GM18858 (cell line): ENCODE results near the gene GDF15.
"Not testable (repeated sequence)": the region's sequence is repeated elsewhere in the genome, so short reads cannot be mapped to it uniquely, and the experiment has no call there.

ENCODE experiments used
- ATAC-seq: cut with Tn5 transposase; IDR thresholded peaks from one replicate; pipeline ENCODE4 v1.9.1; 2021; ENCODE audit not compliant: unreplicated experiment

GDF15 gene

GRCh38 chr19:18390065-18390907, 4.3 kb downstream of the GDF15 start:
- ATAC-seq, result no peak

DNA sequence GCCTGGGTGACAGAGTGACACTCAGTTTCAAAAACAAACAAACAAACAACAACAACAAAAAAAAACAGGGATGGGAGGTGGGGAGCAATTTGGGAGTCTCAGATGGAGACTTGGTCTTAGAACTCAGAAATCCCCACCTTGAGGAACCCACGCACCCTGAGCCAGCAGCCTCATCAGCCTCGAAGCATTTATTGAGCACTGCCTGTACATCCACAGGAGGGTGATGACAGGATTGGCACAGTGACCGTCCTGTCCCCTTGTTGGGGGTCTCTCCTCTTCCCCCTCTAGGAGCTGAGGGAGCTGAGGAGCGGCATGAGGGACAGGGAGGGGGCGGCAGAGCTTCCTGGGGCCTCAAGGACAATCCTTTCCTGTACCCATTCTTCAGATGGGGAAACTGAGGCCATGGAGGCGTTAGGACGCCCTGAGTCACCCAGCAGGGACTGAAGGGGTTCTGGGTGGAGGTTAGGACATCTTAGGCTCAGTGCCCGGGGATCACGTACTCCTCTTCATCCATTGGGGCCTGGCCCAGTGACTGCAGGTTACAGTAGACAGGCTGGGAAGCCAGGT, 5.6 kb downstream of the GDF15 start:
- ATAC-seq, result no peak

- no peak for ATAC-seq
These were observed 6.5 kb downstream of the GDF15 start for GRCh38 chr19:18392417-18392816.

- no peak for ATAC-seq
These were observed 7.0 kb downstream of the GDF15 start for GRCh38 chr19:18392926-18393325.

GRCh38 chr19:18393836-18394235, 7.9 kb downstream of the GDF15 start:
- ATAC-seq, result no peak

DNA sequence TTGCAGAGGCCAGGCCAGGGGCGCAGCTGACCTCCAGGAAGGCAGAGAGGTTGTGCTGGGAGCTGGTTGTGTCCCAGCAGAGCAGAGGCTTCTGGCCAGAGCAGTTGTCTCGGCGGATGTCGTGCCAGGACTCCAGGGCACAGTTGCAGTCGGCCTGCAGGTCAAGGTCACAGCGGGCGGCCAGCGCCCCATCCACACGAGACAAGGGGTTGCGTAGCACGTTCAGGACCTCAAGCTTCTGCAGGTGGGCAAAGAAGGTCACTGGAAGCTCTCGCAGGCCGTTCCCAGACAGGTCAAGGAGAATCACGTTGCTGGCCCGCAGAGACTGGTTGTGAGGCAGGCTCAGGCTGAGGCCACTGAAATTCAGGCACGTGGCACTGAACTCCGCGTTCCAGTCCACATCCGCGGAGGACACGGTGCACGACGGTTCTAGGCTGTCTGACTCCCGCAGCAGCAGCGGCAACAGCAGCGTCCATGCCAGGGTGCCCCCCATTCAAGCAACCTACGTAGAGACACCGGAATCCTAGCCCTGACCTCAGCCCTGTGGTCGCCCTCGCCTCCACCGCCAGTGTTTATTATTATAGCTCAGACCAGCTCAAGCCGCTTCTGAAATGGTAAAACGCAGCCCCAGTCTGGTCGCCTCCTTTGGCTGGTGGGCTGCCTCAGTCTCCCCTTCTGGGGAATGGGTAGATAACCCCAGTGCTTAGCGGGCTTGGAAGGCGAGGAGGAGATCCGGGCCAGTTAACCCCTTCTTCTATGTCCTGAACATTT, 10.7 kb downstream of the GDF15 start:
- ATAC-seq, result no peak

- no peak for ATAC-seq
These were observed 11.6 kb downstream of the GDF15 start, which contains the start of gene LRRC25 for GRCh38 chr19:18397242-18398202. Gene LRRC25 (minus strand): TSS chr19:18397622. CDS start chr19:18396963, 659 bp downstream.

- no peak for ATAC-seq
These were observed 13.1 kb downstream of the GDF15 start for GRCh38 chr19:18399008-18399407.

GRCh38 chr19:18401580-18402112, 15.7 kb downstream of the GDF15 start:
- ATAC-seq, result no peak

DNA sequence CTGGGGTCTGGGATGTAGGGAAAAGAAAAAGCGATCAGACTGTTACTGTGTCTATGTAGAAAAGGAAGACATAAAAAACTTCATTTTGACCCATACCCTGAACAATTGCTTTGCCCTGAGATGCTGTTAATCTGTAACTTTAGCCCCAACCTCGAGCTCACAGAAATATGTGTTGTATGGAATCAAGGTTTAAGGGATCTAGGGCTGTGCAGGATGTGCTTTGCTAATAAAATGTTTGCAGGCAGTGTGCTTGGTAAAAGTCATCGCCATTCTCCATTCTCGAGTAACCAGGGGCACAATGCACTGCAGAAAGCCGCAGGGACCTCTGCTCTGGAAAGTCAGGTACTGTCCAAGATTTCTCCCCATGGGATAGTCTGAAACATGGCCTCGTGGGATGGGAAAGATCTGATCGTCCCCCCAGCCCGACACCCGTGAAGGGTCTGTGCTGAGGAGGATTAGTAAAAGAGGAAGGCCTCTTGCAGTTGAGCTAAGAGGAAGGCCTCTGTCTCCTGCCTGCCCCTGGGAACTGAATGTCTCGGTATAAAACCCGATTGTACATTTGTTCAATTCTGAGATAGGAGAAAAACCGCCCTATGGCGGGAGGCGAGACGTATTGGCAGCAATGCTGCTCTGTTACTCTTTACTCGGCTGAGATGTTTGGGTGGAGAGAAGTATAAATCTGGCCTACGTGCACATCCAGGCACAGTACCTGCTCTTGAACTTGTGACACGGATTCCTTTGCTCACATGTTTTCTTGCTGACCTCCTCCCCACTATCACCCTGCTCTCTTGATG, 16.7 kb downstream of the GDF15 start:
- not testable (repeated sequence) for ATAC-seq

- not testable (repeated sequence) for ATAC-seq
These were observed 19.8 kb downstream of the GDF15 start for GRCh38 chr19:18405754-18406153.

DNA sequence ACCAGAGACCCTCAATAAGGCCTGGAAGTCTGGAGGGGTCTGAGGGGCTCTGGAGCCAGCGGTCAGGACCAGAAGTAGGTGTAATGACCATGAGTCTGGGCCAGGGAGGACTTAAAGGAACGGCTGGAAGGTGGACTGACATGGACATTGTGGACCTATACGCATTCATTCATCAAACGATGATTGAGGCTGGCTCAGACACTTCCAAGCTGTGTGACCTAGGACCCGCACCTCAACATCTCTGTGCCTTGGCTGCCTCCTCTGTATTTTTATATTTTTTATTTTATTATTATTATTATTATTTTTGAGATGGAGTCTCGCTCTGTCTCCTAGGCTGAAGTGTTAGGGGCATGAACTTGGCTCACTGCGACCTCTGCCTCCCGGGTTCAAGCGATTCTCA, 20.8 kb downstream of the GDF15 start:
- no peak for ATAC-seq

GRCh38 chr19:18408053-18408476, 22.1 kb downstream of the GDF15 start:
- no peak for ATAC-seq

- no peak for ATAC-seq
These were observed 26.8 kb downstream of the GDF15 start for GRCh38 chr19:18412610-18413239.

DNA sequence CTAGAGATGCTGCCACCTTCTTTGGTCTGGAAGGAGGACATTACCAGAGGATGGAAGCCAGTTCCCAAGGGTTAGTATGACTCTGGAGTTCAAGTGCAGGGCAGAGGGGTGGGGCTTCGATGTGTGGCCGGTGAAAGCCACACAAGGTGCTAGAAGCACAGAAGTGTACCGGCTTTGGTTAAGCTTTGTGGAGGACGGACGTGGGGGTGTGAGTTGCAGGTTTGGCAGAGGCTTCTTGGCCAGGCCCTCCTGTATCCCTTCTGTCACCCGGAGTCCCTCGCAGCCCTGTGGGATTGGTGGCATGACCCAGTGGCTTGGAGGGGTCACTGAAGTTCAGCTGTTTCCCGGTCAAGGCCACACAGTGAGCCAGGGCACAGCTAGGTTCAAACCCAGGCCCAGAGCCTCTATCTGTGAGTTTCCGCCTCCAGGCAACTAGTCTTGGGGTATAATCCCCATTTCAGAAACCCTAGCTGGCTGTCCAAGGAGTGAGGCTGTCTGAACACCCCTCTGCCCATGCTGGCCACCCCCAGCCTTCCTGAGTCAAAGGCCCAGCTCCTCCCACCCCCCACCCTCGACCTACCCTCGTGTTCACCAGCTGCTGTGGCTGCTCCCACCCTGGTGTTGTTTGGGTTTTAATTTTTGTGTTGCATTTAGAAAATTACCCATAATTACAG, 28.7 kb downstream of the GDF15 start:
- no peak for ATAC-seq

DNA sequence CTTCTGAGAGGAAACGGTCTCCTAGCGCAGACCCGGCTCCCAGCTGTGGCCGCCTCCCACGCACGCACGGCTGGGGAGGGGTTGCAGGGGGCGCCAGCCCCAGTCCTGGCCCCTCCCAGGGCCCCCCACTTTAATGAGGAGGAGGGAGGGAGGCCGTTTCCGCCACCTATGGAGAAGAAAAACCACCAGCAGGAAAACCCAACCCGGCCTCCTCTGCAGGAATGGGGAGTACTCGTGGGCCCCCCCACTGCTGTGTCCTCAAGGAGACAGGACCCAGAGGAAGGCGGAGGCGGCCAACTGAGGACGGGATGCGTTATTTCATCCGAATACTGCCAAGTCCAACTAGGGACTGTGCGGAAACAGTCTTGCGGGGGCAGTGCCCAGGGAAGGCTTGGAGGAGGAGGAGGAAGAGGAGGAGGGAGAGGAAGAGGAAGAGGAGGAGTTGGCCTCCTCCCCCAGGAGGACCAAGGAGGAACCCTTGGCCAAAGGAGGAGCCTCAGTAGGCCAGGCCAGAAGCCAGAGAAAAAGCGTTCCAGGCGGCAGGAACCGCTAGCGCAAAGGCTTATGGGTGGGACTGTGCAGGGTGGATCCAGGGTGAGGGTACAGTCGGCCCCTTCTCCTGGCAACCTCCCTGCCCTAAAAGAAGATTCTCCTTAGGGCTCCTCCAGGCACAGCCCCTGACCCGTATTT, 29.4 kb downstream of the GDF15 start:
- no peak for ATAC-seq

GRCh38 chr19:18416778-18417249, 30.9 kb downstream of the GDF15 start:
- ATAC-seq, result no peak
